ENCODE measurements around the gene IL27RA. TPM values are rescaled to one million over a fixed set of nuclear protein-coding genes. Genes with fewer than 3 reads are reported as not detected.

The IL27RA gene
- total RNA-seq, 1 donor from 2014 or later = 1.9 TPM

DNA sequence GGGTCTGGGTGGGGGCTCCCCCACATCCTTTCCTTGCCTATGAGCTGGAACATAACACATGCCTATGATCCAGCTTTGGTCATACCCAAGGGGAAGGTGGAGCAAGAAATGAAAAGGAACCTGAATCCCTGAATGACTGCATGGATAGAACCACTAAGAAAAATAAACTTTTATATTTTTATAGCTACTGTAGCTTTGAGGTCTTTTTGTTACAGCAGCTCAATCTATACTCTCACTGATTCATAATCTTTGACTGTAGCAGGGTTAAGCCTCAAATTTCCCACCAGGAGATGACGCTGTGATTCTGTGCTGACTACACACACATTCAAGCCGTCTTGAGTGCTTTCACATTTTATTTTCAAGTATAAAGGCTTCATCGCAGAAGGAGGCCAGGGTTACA lies 21.5 kb downstream of the IL27RA start:
- no peak for DNase-seq (ENCODE audit: extremely low spot score, unreplicated experiment)
- no peak overlapping the region for H3K27ac Mint-ChIP-seq (ENCODE audit: unreplicated experiment)
- no peaks in the 10 kb centered on the region for H3K27me3 Mint-ChIP-seq (ENCODE audit: unreplicated experiment)
- H3K9me3 Mint-ChIP-seq (ENCODE audit: unreplicated experiment) = no peaks in the 10 kb centered on the region
- no peak overlapping the region for H3K4me3 Mint-ChIP-seq (ENCODE audit: unreplicated experiment)
- peaks cover 3% of the 10 kb centered on the region for H3K36me3 Mint-ChIP-seq (ENCODE audit: unreplicated experiment)
- H3K4me1 Mint-ChIP-seq (ENCODE audit: unreplicated experiment) = peaks cover 8% of the 10 kb centered on the region
- TF ChIP-seq, protein P1, sequence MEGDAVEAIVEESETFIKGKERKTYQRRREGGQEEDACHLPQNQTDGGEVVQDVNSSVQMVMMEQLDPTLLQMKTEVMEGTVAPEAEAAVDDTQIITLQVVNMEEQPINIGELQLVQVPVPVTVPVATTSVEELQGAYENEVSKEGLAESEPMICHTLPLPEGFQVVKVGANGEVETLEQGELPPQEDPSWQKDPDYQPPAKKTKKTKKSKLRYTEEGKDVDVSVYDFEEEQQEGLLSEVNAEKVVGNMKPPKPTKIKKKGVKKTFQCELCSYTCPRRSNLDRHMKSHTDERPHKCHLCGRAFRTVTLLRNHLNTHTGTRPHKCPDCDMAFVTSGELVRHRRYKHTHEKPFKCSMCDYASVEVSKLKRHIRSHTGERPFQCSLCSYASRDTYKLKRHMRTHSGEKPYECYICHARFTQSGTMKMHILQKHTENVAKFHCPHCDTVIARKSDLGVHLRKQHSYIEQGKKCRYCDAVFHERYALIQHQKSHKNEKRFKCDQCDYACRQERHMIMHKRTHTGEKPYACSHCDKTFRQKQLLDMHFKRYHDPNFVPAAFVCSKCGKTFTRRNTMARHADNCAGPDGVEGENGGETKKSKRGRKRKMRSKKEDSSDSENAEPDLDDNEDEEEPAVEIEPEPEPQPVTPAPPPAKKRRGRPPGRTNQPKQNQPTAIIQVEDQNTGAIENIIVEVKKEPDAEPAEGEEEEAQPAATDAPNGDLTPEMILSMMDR (IDR thresholded peaks at IDR 0.05) = no peak

GRCh38 chr19:14053500-14053899 lies 21.9 kb downstream of the IL27RA start:
- peaks cover 12% of the 10 kb centered on the region for H3K4me1 Mint-ChIP-seq (ENCODE audit: unreplicated experiment)
- no peak overlapping the region for H3K27ac Mint-ChIP-seq (ENCODE audit: unreplicated experiment)
- H3K36me3 Mint-ChIP-seq (ENCODE audit: unreplicated experiment) = peaks cover 3% of the 10 kb centered on the region
- H3K9me3 Mint-ChIP-seq (ENCODE audit: unreplicated experiment) = no peaks in the 10 kb centered on the region
- DNase-seq (ENCODE audit: extremely low spot score, unreplicated experiment) = no peak
- H3K4me3 Mint-ChIP-seq (ENCODE audit: unreplicated experiment) = no peak overlapping the region
- H3K27me3 Mint-ChIP-seq (ENCODE audit: unreplicated experiment) = peaks cover 2% of the 10 kb centered on the region
- TF ChIP-seq, protein P1 (IDR thresholded peaks at IDR 0.05) = no peak

GRCh38 chr19:14054099-14054498 lies 22.5 kb downstream of the IL27RA start:
- TF ChIP-seq, protein P1 (IDR thresholded peaks at IDR 0.05) = no peak
- peaks cover 12% of the 10 kb centered on the region for H3K4me1 Mint-ChIP-seq (ENCODE audit: unreplicated experiment)
- H3K27me3 Mint-ChIP-seq (ENCODE audit: unreplicated experiment) = peaks cover 5% of the 10 kb centered on the region
- H3K36me3 Mint-ChIP-seq (ENCODE audit: unreplicated experiment) = peaks cover 3% of the 10 kb centered on the region
- no peak overlapping the region for H3K27ac Mint-ChIP-seq (ENCODE audit: unreplicated experiment)
- H3K9me3 Mint-ChIP-seq (ENCODE audit: unreplicated experiment) = no peaks in the 10 kb centered on the region
- no peak for DNase-seq (ENCODE audit: extremely low spot score, unreplicated experiment)
- H3K4me3 Mint-ChIP-seq (ENCODE audit: unreplicated experiment) = no peak overlapping the region

GRCh38 chr19:14054721-14055120 lies 23.2 kb downstream of the IL27RA start:
- no peak for DNase-seq (ENCODE audit: extremely low spot score, unreplicated experiment)
- TF ChIP-seq, protein P1 (IDR thresholded peaks at IDR 0.05) = no peak
- Mint-ChIP-seq H3K4me3 (ENCODE audit: unreplicated experiment) (no peak overlapping the region), H3K9me3 (ENCODE audit: unreplicated experiment) (no peaks in the 10 kb centered on the region), H3K4me1 (ENCODE audit: unreplicated experiment) (peaks cover 12% of the 10 kb centered on the region), H3K27ac (ENCODE audit: unreplicated experiment) (no peak overlapping the region), H3K36me3 (ENCODE audit: unreplicated experiment) (peaks cover 3% of the 10 kb centered on the region), H3K27me3 (ENCODE audit: unreplicated experiment) (peaks cover 8% of the 10 kb centered on the region)

GRCh38 chr19:14055396-14055795 lies 23.8 kb downstream of the IL27RA start:
- DNase-seq (ENCODE audit: extremely low spot score, unreplicated experiment) = no peak
- TF ChIP-seq, protein P1 (IDR thresholded peaks at IDR 0.05) = no peak
- Mint-ChIP-seq H3K27ac (ENCODE audit: unreplicated experiment) (no peak overlapping the region), H3K36me3 (ENCODE audit: unreplicated experiment) (peaks cover 3% of the 10 kb centered on the region), H3K9me3 (ENCODE audit: unreplicated experiment) (no peaks in the 10 kb centered on the region), H3K27me3 (ENCODE audit: unreplicated experiment) (peaks cover 11% of the 10 kb centered on the region), H3K4me3 (ENCODE audit: unreplicated experiment) (no peak overlapping the region), H3K4me1 (ENCODE audit: unreplicated experiment) (peaks cover 12% of the 10 kb centered on the region)

Data from osteocyte (in vitro differentiated cells).